SH-SY5Y (cell line): Measurements from ENCODE around the gene BBS12.

ENCODE experiments used
- GATA2 ChIP-seq: IDR thresholded peaks from 2 replicates; pipeline ENCODE4 v1.6.1; 2011; ENCODE audit warnings: mild to moderate bottlenecking, low read depth, low read length
- GATA3 ChIP-seq: IDR thresholded peaks from 2 replicates; pipeline ENCODE4 v1.6.1; 2011; ENCODE audit warnings: low read depth, mild to moderate bottlenecking, low read length, moderate library complexity

BBS12 gene

DNA sequence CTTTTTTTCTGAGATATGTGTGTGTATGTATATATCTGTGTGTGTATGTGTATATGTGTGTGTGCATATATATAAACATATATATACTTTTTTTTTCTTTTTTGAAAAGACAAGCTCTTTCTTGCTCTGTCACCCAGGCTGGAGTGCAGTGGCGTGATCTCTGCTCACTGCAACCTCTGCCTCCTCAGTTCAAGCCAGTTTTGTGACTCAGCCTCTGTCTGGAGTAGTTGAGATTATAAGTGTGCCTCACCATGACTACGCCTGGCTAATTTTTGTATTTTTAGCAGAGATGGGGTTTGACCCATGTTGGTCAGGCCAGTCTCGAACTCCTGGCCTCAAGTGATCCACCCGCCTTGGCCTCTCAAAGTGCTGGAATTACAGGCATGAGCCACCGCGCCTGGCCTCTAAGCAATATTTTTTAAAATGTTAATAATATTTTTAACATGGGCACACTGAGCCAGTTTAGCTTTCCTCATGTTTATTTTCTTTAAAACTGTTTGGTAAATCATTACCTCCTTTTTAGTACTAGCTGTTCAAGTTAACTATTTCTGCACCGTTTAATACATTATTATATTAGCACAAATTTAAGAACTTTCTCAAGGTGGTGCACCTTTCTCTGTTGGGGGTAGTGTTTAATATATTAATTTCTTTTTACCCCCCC is 33.3 kb downstream of the BBS12 start:
- TF ChIP-seq GATA2, result no peak
- TF ChIP-seq GATA3, result no peak

DNA sequence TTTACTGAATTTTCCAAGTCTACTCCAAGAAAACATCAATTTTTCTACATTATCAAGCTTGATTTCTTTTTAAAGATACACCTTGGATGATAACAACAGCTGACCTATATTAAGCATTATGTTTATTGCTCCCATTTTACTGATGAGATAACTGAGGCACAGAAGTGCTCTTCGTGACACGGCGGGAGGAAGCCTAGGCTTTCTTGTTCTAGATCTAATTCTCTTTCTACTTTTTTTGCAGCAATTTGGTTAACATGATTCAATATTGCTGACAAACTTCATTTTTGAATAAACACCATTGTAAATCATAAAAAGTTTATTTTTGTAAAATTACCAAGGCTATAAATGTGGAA is 33.8 kb downstream of the BBS12 start:
- TF ChIP-seq GATA2, result no peak
- TF ChIP-seq GATA3, result no peak

- no peak for TF ChIP-seq GATA2
- TF ChIP-seq GATA3, result no peak
These were observed 34.4 kb downstream of the BBS12 start for GRCh38 chr4:122766950-122767349.

DNA sequence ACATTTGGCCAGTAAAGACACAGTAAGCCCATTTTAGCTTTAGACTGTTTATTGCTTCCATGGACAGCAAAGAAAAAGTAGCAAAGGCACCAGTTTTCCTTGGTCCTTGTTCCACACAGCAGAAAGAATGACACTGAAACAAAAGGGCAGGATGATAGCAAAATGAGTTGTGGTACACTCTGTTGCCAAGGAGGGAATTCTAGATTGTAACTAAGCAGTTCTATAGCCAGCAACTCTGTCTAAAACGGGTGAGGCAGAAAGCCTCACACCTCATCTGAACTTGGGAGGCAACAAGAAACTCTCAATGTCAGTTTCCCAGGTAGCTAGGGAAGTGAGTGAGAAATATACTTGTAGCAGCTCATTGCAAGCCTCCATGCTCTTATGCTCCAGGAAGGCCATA is 39.2 kb downstream of the BBS12 start:
- TF ChIP-seq GATA2 (no peak), GATA3 (no peak)

- TF ChIP-seq GATA3, result no peak
These were observed 39.8 kb downstream of the BBS12 start for GRCh38 chr4:122772311-122772710.

- TF ChIP-seq GATA2, result no peak
- TF ChIP-seq GATA3, result no peak
These were observed 40.5 kb downstream of the BBS12 start for GRCh38 chr4:122772986-122773385.

DNA sequence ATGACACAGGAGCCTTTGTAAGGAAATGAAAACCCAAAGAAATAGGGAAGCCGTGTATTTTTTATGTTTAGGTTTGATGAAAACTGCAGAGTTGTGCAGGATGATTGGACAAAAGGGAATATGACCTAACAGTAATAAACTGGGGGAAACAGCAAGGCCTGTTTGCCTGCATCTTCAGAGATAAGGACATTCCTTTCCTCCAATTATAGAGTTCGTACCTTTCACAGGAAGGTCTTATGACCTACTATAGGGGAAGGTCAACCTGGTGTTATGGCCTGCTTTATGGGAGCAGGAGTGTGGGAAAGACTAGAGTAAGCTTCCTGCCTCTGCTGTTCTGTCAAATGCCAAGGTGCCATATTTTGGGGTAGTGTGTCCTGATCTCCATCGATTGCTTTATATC is 42.5 kb downstream of the BBS12 start:
- TF ChIP-seq GATA3 (no peak), GATA2 (no peak)

- TF ChIP-seq GATA3 (no peak), GATA2 (no peak)
These were observed 43.7 kb downstream of the BBS12 start for GRCh38 chr4:122775987-122776836.

DNA sequence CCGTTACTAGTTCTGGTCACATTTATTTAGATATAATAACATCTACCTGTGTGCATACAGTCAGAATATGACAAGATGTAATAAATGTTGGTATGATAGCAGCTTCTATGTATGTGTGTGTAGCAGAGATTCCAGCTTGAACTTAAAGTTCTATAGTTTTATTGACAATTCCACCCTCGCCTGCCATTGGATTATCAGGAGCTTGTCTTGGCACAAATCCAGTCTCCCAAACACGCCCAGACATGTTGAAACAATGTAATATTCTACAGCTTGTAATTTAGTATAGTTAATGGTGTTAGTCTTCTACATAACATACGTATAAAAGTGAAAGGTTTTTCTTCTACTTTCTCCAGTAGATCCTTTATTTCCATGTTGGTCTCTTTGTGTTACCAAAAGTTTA is 44.4 kb downstream of the BBS12 start:
- TF ChIP-seq GATA3, result no peak
- TF ChIP-seq GATA2, result no peak

GRCh38 chr4:122777846-122778673 is 45.6 kb downstream of the BBS12 start:
- no peak for TF ChIP-seq GATA3
- no peak for TF ChIP-seq GATA2

- TF ChIP-seq GATA3 (no peak), GATA2 (no peak)
These were observed 49.0 kb downstream of the BBS12 start for GRCh38 chr4:122781486-122781885.

DNA sequence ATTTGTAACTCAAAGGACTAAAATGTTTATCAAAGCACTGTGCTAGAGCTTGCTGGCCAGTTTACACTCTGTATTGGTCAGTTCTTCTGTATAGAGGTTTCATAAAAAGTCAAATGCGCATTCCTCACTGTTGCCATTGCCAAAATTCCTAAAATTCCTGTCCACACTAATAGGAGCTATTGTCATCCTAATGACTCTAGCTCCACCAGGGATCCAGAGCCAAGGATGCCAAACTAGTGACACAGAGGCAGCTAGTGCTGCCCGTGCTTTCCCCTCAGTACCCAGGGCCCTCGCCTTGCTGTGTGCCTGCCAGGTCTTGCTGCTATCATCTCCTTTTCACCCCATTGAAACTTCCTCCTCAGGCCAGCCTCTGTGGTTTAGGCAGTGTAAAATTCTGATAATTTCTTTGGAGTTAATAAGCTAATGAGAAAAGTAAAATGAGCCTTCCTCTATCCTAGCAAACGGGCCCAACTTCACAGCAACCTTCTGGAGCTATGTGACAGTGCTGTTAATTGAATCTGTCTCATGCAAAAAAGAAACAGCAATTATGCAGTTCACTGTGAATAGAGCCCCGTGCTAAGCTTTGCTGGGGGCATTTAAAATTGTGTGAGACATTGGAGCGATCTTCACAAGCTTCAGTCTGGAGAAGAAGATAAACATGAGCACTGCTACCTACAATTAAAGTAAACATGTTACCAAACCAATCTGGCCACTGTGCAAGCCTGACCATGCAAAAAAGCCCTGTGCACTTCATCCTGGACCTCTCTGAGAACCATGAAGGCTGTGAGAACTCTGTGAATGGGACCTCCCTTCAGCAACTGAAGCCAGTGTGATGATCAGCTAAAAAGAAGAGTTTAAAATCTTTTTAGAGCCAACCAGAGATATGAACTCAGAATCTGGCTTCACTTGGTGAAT is 51.1 kb downstream of the BBS12 start:
- TF ChIP-seq GATA2, result no peak
- TF ChIP-seq GATA3, result no peak

- TF ChIP-seq GATA2, result no peak
These were observed 51.8 kb downstream of the BBS12 start for GRCh38 chr4:122784261-122784660.

DNA sequence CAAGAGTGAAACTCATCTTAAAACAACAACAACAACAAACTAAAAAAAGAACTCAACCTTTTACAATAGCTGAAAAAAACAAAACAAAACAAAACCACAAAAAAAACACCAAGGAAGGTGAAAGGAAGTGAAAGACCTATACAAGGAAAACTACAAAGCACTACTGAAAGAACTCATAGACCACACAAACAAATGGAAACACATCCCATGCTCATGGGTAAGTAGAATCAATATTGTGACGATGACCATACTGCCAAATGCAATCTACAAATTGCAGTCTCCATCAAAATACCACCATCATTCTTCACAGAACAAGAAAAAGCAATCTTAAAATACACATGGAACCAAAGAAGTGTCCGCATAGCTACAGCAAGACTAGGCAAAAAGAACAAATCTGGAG is 52.6 kb downstream of the BBS12 start:
- TF ChIP-seq GATA2 (no peak), GATA3 (no peak)
